ENCODE data around the gene PKNOX2.

Gene PKNOX2

DNA sequence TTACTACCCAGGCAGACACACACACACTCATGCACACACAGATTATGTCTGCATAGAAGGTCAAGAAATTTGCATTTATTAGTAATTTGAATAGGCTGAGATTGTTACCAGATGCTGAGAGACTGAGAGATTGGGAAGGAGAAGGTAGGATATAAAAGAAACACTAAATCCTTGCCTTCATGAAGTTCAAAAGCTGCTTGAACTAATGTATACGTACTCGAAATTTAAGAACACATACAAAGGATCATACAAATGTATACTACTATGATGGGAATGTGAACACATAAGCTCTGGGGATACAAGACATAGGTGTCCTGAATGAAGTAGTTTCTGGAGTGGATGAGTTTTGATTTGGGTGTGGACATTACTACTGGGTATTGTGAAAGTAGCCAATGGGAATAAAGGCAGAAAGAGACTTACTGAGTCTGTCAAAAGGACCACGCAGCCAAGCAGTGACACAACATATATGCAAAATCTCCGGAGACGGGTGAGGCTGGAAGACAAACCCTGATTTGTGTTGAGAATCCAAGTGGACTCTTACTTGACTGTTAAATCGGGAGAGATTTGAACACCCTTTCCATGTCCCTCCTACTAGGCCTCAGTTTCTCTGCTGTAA, 7.3 kb upstream of the PKNOX2 start:
- Histone ChIP-seq H3K79me2 (ENCODE audit: control insufficient read depth, insufficient read depth, low read length, poor library complexity) (no peaks in the 10 kb centered on the region), H3K27me3 (ENCODE audit: insufficient read depth, low read length) (no peaks in the 10 kb centered on the region), H2BK120ac (ENCODE audit: insufficient read depth, low read length, poor library complexity) (no peak overlapping the region), H3K27ac (ENCODE audit: low read depth, low read length) (no peak overlapping the region), H3K18ac (ENCODE audit: low read length) (no peak overlapping the region), H3K23ac (ENCODE audit: low read length) (no peak overlapping the region), H4K12ac (ENCODE audit: low read depth, low read length) (no peak overlapping the region), H2AK5ac (ENCODE audit: low read length) (no peak overlapping the region), H3K4me2 (ENCODE audit: low read length) (no peak overlapping the region), H3K79me1 (ENCODE audit: low read length) (no peaks in the 10 kb centered on the region), H3K9ac (ENCODE audit: low read length) (no peak overlapping the region), H2AFZ (ENCODE audit: insufficient read depth, low read length, poor library complexity) (no peak overlapping the region), H3K9me3 (ENCODE audit: insufficient read depth, low read depth, low read length) (no peaks in the 10 kb centered on the region), H3K4me3 (ENCODE audit: low read depth, low read length) (no peak overlapping the region), H3K4ac (ENCODE audit: low read depth, low read length) (no peak overlapping the region), H2BK12ac (ENCODE audit: low read length) (no peak overlapping the region), H3K36me3 (ENCODE audit: control insufficient read depth in 1 of 2, insufficient read depth in 2 of 2, low read length in 2 of 2) (no peaks in the 10 kb centered on the region), H3K14ac (ENCODE audit: low read length) (no peak overlapping the region), H2BK5ac (ENCODE audit: low read depth, low read length, poor library complexity) (no peak overlapping the region), H3K4me1 (ENCODE audit: control insufficient read depth in 1 of 2, insufficient read depth in 2 of 2, low read length in 2 of 2) (peaks cover 3 to 5% of the 10 kb centered on the region in 2 experiments), H4K8ac (ENCODE audit: low read depth, low read length) (no peak overlapping the region), H4K91ac (ENCODE audit: low read depth, low read length) (no peak overlapping the region)
- no peak for DNase-seq
- WGBS (ENCODE audit: extremely low coverage, insufficient coverage, insufficient read length): no CpG with 5 or more reads among the region's 6 CpGs

- no peak overlapping the region for H2BK12ac ChIP-seq (ENCODE audit: low read length)
- DNase-seq: no peak
- WGBS (ENCODE audit: extremely low coverage, insufficient coverage, insufficient read length): 100% methylated on average over 1 of the region's 10 CpGs
- H2AK5ac ChIP-seq (ENCODE audit: low read length): no peak overlapping the region
- peaks cover 3 to 5% of the 10 kb centered on the region in 2 experiments for H3K4me1 ChIP-seq (ENCODE audit: control insufficient read depth in 1 of 2, insufficient read depth in 2 of 2, low read length in 2 of 2)
- H2BK5ac ChIP-seq (ENCODE audit: low read depth, low read length, poor library complexity): no peak overlapping the region
- H3K9me3 ChIP-seq (ENCODE audit: insufficient read depth, low read depth, low read length): no peaks in the 10 kb centered on the region
- no peak overlapping the region for H4K91ac ChIP-seq (ENCODE audit: low read depth, low read length)
- H3K9ac ChIP-seq (ENCODE audit: low read length): no peak overlapping the region
- no peak overlapping the region for H3K4me2 ChIP-seq (ENCODE audit: low read length)
- H3K23ac ChIP-seq (ENCODE audit: low read length): no peak overlapping the region
- no peak overlapping the region for H4K8ac ChIP-seq (ENCODE audit: low read depth, low read length)
- H3K79me1 ChIP-seq (ENCODE audit: low read length): no peaks in the 10 kb centered on the region
- no peak overlapping the region for H3K4me3 ChIP-seq (ENCODE audit: low read depth, low read length)
- H3K27ac ChIP-seq (ENCODE audit: low read depth, low read length): no peak overlapping the region
- H2BK120ac ChIP-seq (ENCODE audit: insufficient read depth, low read length, poor library complexity): no peak overlapping the region
- no peaks in the 10 kb centered on the region for H3K27me3 ChIP-seq (ENCODE audit: insufficient read depth, low read length)
- H3K14ac ChIP-seq (ENCODE audit: low read length): no peak overlapping the region
- H3K79me2 ChIP-seq (ENCODE audit: control insufficient read depth, insufficient read depth, low read length, poor library complexity): no peaks in the 10 kb centered on the region
- H2AFZ ChIP-seq (ENCODE audit: insufficient read depth, low read length, poor library complexity): no peak overlapping the region
- no peak overlapping the region for H3K18ac ChIP-seq (ENCODE audit: low read length)
- H3K4ac ChIP-seq (ENCODE audit: low read depth, low read length): no peak overlapping the region
- H4K12ac ChIP-seq (ENCODE audit: low read depth, low read length): no peak overlapping the region
- no peaks in the 10 kb centered on the region for H3K36me3 ChIP-seq (ENCODE audit: control insufficient read depth in 1 of 2, insufficient read depth in 2 of 2, low read length in 2 of 2)
These were observed 6.4 kb upstream of the PKNOX2 start for GRCh38 chr11:125157953-125158680.

DNA sequence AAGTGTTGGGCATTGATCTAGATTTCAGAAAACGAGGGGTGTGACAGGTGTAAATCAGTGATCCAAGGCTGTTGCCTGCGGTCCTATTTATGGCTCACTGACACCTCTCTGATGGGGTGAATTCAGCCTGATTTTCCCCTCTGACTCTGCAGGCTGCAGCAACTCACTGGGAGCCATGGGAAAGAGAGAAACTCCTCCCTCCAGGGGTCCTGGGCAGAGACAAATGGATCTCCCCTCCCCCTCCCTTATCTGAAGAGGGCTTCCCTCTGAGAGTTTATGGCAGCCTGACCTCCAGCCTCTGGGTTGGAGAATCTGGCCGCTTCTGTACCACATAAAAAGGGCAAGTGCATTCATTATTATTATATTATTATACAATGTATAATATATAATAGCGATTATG, 1.8 kb upstream of the PKNOX2 start:
- H3K27me3 ChIP-seq (ENCODE audit: insufficient read depth, low read length): peaks cover 23% of the 10 kb centered on the region
- H3K36me3 ChIP-seq (ENCODE audit: control insufficient read depth in 1 of 2, insufficient read depth in 2 of 2, low read length in 2 of 2): no peaks in the 10 kb centered on the region
- no peak overlapping the region for H3K4me2 ChIP-seq (ENCODE audit: low read length)
- DNase-seq: no peak
- no peak overlapping the region for H3K14ac ChIP-seq (ENCODE audit: low read length)
- H4K8ac ChIP-seq (ENCODE audit: low read depth, low read length): no peak overlapping the region
- H4K91ac ChIP-seq (ENCODE audit: low read depth, low read length): no peak overlapping the region
- no peak overlapping the region for H3K27ac ChIP-seq (ENCODE audit: low read depth, low read length)
- no peak overlapping the region for H4K12ac ChIP-seq (ENCODE audit: low read depth, low read length)
- no peak overlapping the region for H3K4ac ChIP-seq (ENCODE audit: low read depth, low read length)
- no CpG with 5 or more reads among the region's 4 CpGs for WGBS (ENCODE audit: extremely low coverage, insufficient coverage, insufficient read length)
- no peak overlapping the region for H2BK5ac ChIP-seq (ENCODE audit: low read depth, low read length, poor library complexity)
- H2BK120ac ChIP-seq (ENCODE audit: insufficient read depth, low read length, poor library complexity): no peak overlapping the region
- H3K9ac ChIP-seq (ENCODE audit: low read length): no peak overlapping the region
- no peak overlapping the region for H2AK5ac ChIP-seq (ENCODE audit: low read length)
- no peak overlapping the region for H3K18ac ChIP-seq (ENCODE audit: low read length)
- no peaks in the 10 kb centered on the region for H3K9me3 ChIP-seq (ENCODE audit: insufficient read depth, low read depth, low read length)
- peaks cover 6 to 19% of the 10 kb centered on the region in 2 experiments for H3K4me1 ChIP-seq (ENCODE audit: control insufficient read depth in 1 of 2, insufficient read depth in 2 of 2, low read length in 2 of 2)
- H2BK12ac ChIP-seq (ENCODE audit: low read length): no peak overlapping the region
- H3K79me1 ChIP-seq (ENCODE audit: low read length): peaks cover 2% of the 10 kb centered on the region
- H3K4me3 ChIP-seq (ENCODE audit: low read depth, low read length): no peak overlapping the region
- no peak overlapping the region for H3K23ac ChIP-seq (ENCODE audit: low read length)
- no peak overlapping the region for H2AFZ ChIP-seq (ENCODE audit: insufficient read depth, low read length, poor library complexity)
- H3K79me2 ChIP-seq (ENCODE audit: control insufficient read depth, insufficient read depth, low read length, poor library complexity): no peaks in the 10 kb centered on the region

DNA sequence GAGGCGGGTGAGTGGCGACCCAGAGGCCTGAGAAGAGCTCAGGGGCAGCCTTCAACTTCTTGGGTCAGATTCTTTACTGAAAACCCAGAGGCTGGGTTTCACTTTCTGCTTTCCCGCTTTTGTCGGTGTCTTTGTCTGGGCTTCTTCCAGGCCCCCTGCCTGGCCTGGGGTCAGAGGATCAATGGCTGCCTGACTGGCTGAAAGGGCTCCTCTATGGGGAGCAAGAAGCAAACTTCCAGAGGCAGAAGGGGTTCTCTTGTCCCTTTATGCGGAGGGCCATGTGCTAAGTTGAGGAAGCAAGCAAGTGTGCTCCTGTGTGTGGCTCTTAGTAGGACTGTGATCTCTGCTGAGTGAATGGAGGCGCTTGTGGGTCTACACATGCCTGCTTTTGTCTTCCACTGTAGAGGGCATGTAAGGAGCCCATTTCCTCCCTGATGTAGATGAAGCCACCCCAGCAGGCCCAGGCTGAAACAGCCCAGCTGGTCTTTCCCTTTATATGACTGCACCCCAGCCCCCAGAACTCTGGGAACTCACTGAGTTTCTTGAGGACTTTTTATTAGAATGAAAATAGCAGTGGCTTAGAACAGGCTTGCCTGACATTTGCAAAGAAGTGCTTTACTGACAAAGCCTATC, 1.0 kb upstream of the PKNOX2 start:
- no CpG with 5 or more reads among the region's 6 CpGs for WGBS (ENCODE audit: extremely low coverage, insufficient coverage, insufficient read length)

More for the DNA sequence above, 1.0 kb upstream of the PKNOX2 start:
- Histone ChIP-seq H3K4ac (ENCODE audit: low read depth, low read length) (no peak overlapping the region), H2AFZ (ENCODE audit: insufficient read depth, low read length, poor library complexity) (no peak overlapping the region), H2BK5ac (ENCODE audit: low read depth, low read length, poor library complexity) (no peak overlapping the region), H4K12ac (ENCODE audit: low read depth, low read length) (no peak overlapping the region), H3K27ac (ENCODE audit: low read depth, low read length) (no peak overlapping the region), H2AK5ac (ENCODE audit: low read length) (no peak overlapping the region), H4K91ac (ENCODE audit: low read depth, low read length) (no peak overlapping the region), H3K79me2 (ENCODE audit: control insufficient read depth, insufficient read depth, low read length, poor library complexity) (no peaks in the 10 kb centered on the region), H2BK120ac (ENCODE audit: insufficient read depth, low read length, poor library complexity) (no peak overlapping the region), H3K9ac (ENCODE audit: low read length) (no peak overlapping the region), H4K8ac (ENCODE audit: low read depth, low read length) (no peak overlapping the region), H3K9me3 (ENCODE audit: insufficient read depth, low read depth, low read length) (no peaks in the 10 kb centered on the region), H3K4me2 (ENCODE audit: low read length) (no peak overlapping the region), H3K4me1 (ENCODE audit: control insufficient read depth in 1 of 2, insufficient read depth in 2 of 2, low read length in 2 of 2) (peaks cover 6 to 19% of the 10 kb centered on the region in 2 experiments), H3K27me3 (ENCODE audit: insufficient read depth, low read length) (peaks cover 23% of the 10 kb centered on the region), H3K36me3 (ENCODE audit: control insufficient read depth in 1 of 2, insufficient read depth in 2 of 2, low read length in 2 of 2) (no peaks in the 10 kb centered on the region), H3K18ac (ENCODE audit: low read length) (no peak overlapping the region), H3K14ac (ENCODE audit: low read length) (no peak overlapping the region), H2BK12ac (ENCODE audit: low read length) (no peak overlapping the region), H3K23ac (ENCODE audit: low read length) (no peak overlapping the region), H3K4me3 (ENCODE audit: low read depth, low read length) (no peak overlapping the region), H3K79me1 (ENCODE audit: low read length) (peaks cover 2% of the 10 kb centered on the region)
- DNase-seq: no peak
